ENCODE results near the gene TCF7L2.

The TCF7L2 gene

DNA sequence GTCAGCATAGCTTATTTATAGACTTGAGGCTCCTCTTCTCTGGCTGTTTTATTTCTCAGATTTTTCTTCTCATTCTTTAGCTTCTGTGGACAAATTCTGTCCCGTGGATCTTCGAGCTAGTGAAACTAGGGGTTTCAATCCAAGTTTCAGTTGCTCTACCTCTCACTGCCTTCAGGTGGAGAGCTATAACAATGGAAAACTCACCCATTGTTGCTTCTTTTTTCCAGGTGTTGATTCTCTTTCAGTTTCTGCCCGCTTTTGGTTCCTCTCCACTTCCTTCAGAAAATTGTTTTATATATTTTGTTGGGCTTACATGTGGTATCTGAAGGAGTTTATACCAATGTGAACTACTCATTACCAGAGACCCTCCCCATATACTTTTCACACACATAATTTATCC, 266.1 kb downstream of the TCF7L2 start:
- no peaks in the 10 kb centered on the region for H3K4me1 ChIP-seq (ENCODE audit: control insufficient read depth, insufficient read depth, low read length)
- no peak overlapping the region for H3K9ac ChIP-seq (ENCODE audit: low read length in 2 of 2)
- no peak overlapping the region for H3K4me3 ChIP-seq (ENCODE audit: low read length in 2 of 2)
- H3K27me3 ChIP-seq (ENCODE audit: control insufficient read depth in 1 of 2, insufficient read depth in 2 of 2, low read length in 2 of 2): no peaks in the 10 kb centered on the region
- H3K36me3 ChIP-seq (ENCODE audit: control insufficient read depth in 2 of 2, insufficient read depth in 2 of 2, low read length in 2 of 2): no peaks in the 10 kb centered on the region
- H3K27ac ChIP-seq (ENCODE audit: low read length): no peak overlapping the region
- H3K9me3 ChIP-seq (ENCODE audit: control insufficient read depth in 2 of 2, low read length in 2 of 2): peaks cover 4 to 5% of the 10 kb centered on the region in 2 donors
